ENCODE results near the gene PPP1R1B.
A peak's percentile ranks its signal among the peaks of the same experiment; 100 is the strongest.

Gene PPP1R1B

DNA sequence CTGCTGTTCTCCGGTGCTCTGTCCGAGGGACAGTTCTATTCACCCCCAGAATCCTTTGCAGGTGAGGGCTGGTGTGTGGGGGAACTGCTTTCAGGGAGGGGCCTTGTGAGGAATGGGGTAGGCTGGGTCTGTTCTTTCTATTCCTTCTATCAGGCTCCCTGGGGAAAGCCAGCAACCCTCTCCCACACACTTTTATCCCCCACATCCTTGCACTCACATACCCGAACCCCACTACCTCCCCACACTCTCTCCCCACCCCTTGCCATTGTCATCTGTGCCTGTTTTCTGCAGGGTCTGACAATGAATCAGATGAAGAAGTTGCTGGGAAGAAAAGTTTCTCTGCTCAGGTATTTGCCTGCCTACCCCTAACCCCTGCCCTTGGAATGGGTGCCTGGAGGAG lies 32.0 kb downstream of the PPP1R1B start:
- DNase-seq: no peak

DNA sequence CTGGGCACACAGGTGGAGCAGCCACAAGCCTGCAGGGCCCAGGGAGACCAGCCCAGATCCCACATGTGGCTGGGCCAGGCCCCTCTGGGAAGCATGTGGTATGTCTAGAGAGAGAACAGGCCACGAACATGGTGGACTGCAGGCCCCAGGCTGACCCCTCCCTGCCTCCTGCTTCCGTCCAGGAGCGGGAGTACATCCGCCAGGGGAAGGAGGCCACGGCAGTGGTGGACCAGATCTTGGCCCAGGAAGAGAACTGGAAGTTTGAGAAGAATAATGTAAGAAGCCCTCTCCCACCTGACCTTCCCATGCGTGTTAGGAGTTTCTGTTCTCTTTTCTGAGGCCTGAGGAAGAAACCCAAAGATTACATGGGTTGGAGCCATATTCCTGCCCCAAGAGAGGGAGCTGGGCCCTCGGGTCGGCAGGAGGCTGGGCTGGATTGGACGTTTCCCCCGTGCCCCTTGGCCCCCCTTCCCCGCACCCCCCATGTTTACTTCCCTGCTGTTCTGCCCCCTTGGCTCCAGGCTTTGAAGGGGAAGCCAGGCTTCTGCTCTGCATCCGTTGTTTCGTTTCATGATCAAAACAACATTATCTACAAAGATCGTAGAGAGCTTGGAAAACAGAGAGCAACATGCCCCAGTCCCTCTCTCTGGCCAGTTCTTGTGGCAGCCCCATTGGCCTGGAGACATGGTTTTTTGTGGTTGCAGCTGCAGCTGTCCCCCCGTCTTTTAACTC lies 32.7 kb downstream of the PPP1R1B start:
- DNase-seq: no peak

DNA sequence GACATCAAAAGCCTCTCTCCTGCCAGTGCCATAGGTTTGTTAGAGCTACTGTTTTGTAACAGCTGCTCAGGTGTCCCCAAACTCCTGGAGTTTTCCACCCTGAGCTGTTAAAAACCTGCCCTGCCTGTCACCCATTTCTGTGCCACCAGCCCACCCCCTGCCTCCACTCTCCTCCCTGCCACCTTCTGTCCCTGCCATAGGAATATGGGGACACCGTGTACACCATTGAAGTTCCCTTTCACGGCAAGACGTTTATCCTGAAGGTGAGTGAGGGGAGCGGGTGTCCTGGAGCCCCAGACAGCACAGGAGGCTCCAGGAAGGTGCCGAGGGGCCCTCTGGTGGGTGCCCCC lies 33.2 kb downstream of the PPP1R1B start:
- no peak for DNase-seq

DNA sequence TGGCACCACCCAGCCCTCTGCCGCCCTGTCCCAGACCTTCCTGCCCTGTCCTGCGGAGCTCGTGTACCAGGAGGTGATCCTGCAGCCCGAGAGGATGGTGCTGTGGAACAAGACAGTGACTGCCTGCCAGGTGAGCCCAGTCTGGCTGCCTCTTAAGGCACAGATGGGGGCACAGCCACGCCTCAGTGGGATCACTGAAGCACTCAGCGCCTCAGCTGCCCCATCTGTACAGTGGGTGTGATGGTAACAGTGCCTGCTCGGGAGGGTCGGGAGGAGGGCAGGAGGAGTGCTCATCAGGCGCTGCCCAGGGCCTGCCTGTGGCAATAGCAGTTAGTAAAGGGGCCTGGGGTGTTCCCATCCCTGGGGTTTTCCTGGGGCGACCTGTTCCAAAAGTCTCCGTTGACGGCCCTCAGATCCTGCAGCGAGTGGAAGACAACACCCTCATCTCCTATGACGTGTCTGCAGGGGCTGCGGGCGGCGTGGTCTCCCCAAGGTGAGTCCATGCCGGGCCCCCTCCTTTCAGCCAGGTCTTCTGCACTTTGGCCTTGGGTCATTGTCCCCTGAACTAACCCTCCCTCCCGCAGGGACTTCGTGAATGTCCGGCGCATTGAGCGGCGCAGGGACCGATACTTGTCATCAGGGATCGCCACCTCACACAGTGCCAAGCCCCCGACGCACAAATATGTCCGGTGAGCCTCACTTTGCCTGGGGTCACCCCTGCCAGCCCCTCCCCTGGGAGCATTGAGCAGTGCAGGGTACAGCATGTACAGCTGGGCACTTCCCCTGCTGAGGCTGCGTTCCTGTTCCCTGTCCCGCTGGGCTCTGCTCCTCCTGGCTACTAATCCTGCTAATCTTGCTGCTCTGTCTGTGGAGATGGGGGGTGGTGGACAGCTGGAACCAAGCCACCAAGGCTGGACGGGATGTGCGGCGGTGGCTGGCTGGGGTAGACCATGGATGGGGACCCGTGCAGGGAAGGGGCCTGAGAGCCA lies 33.9 kb downstream of the PPP1R1B start:
- DNase-seq: no peak

DNA sequence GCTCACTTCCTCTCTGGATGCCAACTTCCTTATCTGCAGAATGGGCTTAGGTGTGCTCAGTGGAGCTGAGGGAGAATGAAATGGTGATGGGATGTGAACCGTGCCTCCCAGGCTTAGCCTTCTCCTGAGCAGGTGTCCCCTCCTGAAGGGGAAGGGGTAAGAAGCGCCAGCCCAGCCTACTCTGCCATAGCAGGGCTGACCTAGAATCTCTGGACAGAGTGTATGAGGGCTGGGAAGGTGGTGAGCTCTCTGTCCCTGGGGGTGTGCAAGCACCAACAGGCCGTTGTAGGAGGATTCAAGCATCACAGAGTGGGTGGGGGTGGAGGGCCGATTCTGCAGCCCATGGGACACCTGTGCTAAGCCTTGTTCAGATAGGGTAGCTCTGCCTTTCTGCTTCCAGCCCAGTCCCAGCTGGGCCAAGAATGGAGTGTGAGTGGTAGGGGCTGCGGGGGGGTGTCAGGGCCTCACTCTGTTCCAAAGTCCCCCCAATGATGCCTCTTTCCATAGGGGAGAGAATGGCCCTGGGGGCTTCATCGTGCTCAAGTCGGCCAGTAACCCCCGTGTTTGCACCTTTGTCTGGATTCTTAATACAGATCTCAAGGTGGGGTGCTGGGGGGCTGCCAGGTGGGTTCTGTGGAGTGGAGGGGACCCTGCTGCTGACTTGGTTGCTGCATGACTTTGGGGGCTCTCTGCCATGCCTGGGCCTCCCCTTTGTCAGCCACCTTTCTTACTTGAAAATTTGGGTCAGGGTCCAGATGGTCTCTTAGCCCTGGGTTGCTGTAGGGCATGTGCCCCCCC lies 35.2 kb downstream of the PPP1R1B start:
- no peak for DNase-seq

DNA sequence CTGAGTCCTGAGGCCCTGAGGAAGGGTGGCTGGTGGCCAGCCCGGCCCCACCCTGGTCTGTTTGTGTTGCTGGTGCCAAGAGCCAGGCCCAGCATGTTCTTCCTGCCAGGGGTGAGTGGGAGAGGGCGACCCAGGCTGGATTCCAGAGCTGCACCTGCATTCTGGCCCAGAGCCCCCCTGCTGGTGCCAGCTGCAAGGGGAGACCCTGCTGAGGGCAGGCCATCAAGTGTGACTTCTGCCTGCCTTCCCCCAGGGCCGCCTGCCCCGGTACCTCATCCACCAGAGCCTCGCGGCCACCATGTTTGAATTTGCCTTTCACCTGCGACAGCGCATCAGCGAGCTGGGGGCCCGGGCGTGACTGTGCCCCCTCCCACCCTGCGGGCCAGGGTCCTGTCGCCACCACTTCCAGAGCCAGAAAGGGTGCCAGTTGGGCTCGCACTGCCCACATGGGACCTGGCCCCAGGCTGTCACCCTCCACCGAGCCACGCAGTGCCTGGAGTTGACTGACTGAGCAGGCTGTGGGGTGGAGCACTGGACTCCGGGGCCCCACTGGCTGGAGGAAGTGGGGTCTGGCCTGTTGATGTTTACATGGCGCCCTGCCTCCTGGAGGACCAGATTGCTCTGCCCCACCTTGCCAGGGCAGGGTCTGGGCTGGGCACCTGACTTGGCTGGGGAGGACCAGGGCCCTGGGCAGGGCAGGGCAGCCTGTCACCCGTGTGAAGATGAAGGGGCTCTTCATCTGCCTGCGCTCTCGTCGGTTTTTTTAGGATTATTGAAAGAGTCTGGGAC lies 36.0 kb downstream of the PPP1R1B start:
- DNase-seq: no peak

DNA sequence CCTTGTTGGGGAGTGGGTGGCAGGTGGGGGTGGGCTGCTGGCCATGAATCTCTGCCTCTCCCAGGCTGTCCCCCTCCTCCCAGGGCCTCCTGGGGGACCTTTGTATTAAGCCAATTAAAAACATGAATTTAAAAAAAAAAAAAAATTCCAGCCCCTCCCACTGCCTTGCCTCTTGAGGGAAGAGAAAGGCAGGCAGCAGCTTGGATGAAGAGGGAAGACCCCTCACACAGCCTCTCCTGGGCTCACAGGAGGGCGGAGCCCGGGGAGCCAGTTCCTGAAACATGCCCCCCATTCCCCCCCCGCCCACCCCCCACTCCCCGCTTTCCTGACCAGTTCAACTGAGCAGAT lies 36.6 kb downstream of the PPP1R1B start:
- no peak for DNase-seq

DNA sequence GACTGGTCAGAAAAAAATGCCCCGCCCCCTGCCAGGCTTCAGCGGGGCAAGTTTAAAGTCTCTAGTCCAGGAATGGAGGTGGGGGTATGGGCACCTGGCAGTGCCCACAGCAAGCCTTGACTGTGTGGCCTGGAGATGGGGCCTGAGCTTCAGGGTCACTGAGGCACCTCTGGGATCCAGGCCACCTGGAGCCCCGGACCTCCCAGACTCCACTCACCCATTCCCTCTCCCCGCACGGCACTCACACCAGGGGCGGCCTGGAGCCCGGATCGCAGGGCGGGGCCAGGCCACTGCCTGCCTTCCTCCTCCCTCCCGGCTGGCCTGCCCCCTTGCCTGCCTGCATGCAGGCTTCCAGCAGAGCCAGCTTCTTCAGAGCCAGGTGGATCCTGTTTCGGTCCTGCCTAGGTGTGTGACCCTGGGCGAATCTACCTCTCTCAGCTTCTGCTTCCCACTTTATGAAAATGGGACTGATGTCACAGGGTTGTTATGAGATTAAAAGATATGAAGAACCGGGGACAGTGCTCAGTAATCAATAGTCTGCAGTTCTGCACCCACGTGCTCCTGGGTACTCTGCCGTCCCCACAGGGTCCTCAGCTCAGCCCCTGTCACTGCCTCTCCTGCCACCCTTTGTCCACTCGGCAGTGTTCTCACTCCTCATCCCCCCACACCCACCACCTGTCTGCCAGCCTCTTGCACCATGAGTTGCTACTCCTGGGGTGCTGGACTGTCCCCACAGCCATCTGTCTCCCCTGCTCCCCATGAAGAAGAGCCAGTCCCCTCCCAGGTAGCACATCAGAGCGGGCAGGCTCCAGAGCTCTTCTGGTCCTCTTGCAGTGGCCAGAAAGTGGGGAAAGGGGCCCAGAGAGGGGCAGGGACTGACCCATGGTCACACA lies 37.2 kb downstream of the PPP1R1B start:
- DNase-seq: no peak

DNA sequence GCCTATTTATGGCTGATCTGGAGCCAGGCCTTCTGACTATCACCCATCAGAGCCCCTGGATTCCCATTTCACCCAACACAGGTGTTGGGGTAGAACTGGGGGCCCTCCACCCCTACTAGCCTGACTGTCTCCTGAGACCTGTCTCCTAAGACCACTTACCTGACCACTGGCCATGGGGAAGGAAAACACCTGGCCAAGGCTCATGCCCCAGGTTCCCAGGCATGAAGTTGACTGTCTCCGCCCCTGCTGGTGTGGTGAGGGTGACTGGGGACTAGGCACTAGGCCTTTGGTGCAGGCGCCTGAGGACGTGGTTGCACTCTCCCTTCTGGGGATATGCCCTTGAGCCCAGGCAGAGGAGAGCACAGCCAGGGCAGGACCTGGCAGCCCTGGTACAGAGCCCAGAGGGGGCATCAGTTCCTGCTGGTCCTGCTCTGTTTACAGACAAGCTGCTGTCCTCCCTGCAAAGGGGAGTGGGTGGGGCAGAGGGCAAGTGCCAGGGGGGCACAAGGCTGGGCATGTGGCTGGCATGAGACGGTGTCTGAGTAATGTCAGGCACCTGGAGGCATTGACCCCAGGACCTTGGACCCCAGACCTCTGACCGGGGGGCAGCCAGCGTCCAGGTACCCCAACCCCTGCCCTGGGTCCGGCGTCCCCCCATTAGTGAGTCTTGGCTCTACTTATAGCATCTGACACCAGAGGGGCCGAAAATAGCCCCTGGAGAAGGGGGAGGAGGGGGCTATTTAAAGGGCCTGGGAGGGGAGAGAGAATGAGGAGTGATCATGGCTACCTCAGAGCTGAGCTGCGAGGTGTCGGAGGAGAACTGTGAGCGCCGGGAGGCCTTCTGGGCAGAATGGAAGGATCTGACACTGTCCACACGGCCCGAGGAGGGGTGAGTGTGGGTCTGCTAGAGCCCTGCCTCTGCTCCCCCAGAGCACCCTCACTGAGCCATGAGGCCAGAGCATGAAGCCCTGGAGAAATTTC lies 38.1 kb downstream of the PPP1R1B start, which contains the start of gene TCAP:
Gene TCAP, plus strand, starts transcription at position 769 of the 981 bp plus-strand sequence. Its CDS starts 11 bp downstream, at position 780.
- no peak for DNase-seq

DNA sequence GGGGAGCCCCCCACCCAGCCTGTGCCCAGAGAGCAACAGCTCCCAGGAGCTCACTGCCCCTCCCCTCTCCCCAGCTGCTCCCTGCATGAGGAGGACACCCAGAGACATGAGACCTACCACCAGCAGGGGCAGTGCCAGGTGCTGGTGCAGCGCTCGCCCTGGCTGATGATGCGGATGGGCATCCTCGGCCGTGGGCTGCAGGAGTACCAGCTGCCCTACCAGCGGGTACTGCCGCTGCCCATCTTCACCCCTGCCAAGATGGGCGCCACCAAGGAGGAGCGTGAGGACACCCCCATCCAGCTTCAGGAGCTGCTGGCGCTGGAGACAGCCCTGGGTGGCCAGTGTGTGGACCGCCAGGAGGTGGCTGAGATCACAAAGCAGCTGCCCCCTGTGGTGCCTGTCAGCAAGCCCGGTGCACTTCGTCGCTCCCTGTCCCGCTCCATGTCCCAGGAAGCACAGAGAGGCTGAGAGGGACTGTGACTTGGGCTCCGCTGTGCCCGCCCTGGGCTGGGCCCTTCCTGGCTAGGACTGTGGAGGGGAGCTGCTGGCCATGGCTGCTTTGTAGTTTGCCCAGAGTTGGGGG lies 39.0 kb downstream of the PPP1R1B start:
- no peak for DNase-seq

DNA sequence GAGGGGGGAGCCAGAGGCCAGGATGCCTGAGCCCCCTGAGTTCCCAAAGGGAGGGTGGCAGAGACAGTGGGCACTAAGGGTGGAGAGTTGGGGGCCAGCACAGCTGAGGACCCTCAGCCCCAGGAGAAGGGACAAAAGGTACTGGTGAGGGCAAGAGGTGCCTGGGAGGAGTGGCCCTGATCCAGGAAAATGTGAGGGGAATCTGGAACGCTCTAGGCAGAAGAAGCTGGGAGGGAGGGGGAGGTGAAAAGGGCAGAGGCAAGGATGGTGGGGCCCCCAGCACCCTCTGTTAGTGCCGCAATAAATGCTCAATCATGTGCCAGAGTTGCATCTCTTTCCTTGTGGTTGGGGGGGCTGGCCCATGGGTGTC lies 39.5 kb downstream of the PPP1R1B start:
- no peak for DNase-seq

DNA sequence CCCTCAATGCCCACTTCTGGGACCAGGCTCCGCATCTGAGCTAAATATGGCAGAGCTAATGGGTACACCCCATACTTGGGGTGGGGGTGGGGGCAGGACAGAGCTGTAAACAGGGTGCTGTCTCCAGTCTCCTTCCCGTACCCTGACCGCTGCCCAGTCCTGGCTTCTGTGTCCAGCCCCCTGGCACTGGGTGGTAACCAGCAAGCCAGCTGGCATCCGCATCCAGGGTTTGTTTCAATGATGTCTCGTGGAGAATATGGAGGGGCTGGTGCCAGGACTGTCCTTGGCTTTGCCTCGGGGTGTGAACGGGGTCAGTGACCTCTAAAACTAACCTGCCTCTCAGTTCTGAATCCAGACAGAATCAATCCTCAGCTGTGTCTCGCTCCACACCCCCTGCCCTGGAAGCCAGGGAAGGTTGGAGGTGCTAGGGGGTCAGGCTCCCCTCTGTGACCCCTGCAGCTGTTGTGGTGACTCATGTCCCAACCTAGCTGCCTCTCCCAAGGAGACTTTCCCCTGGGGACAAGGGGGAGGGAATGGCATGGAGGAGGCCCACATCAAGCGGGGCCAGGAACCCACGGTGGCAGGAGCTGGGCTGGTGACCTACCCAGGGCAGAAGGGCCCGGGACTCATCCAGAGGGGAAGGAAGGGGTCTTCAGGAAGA lies 40.0 kb downstream of the PPP1R1B start:
- DNase-seq: no peak

DNA sequence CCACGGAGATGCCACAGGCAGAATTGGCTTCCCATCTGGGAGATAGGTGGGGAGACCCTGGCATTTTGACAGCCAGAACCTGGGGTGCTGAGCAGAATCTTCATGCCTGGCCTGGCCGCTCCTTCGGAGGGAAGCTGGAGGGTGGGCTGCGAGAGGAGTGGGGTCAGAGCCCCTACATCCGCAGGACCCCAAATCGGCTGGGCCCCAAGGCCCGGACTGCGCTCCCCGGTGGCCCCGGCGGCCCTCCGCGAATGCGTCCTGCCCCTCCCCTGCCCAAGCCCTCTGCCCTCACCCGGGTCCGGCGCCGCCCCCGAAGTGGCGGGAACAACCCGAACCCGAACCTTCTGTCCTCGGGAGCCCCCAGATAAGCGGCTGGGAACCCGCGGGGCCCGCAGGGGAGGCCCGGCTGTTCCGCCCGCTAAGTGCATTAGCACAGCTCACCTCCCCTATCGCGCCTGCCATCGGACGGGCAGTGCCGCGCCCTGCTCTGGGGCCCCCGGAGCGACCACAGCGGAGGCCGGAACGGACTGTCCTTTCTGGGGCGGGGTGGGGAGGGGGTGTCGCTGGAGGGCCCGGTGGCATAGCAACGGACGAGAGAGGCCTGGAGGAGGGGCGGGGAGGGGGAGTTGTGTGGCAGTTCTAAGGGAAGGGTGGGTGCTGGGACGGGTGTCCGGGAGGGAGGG lies 40.7 kb downstream of the PPP1R1B start:
- no peak for DNase-seq

DNA sequence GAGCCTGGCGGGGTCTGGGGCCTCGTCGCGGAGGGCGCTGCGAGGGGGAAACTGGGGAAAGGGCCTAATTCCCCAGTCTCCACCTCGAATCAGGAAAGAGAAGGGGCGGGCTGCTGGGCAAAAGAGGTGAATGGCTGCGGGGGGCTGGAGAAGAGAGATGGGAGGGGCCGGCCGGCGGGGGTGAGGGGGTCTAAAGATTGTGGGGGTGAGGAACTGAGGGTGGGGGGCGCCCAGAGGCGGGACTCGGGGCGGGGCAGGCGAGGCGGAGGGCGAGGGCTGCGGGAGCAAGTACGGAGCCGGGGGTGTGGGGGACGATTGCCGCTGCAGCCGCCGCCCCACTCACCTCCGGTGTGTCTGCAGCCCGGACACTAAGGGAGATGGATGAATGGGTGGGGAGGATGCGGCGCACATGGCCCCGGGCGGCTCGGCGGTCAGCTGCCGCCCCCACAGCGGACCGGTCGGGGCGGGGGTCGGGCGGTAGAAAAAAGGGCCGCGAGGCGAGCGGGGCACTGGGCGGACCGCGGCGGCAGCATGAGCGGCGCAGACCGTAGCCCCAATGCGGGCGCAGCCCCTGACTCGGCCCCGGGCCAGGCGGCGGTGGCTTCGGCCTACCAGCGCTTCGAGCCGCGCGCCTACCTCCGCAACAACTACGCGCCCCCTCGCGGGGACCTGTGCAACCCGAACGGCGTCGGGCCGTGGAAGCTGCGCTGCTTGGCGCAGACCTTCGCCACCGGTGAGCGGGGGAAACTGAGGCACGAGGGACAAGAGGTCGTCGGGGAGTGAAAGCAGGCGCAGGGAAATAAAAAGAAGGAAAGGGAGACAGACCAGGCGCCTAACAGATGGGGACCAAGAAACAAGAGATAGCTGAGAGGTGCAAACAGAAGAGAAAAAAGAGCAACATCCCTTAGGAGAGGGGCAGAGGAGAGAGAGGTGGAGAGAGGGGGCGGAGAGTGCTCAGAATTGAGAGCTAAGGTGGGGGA lies 41.5 kb downstream of the PPP1R1B start, which contains the start of gene PNMT:
Gene PNMT, plus strand, starts transcription at position 509 of the 980 bp plus-strand sequence. Its CDS starts 23 bp downstream, at position 532.
- DNase-seq: peak; percentile 80

DNA sequence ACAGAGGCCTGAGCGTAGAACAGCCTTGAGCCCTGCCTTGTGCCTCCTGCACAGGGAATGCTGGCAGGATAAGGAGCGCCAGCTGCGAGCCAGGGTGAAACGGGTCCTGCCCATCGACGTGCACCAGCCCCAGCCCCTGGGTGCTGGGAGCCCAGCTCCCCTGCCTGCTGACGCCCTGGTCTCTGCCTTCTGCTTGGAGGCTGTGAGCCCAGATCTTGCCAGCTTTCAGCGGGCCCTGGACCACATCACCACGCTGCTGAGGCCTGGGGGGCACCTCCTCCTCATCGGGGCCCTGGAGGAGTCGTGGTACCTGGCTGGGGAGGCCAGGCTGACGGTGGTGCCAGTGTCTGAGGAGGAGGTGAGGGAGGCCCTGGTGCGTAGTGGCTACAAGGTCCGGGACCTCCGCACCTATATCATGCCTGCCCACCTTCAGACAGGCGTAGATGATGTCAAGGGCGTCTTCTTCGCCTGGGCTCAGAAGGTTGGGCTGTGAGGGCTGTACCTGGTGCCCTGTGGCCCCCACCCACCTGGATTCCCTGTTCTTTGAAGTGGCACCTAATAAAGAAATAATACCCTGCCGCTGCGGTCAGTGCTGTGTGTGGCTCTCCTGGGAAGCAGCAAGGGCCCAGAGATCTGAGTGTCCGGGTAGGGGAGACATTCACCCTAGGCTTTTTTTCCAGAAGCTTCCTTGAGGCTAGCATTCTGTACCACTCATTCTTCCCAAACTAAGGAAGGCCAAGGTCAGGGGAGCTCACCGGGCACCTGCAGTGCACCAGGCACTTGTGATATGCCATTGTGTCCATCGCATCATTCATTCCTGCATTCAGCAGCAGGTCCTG lies 43.4 kb downstream of the PPP1R1B start:
- DNase-seq: no peak

DNA sequence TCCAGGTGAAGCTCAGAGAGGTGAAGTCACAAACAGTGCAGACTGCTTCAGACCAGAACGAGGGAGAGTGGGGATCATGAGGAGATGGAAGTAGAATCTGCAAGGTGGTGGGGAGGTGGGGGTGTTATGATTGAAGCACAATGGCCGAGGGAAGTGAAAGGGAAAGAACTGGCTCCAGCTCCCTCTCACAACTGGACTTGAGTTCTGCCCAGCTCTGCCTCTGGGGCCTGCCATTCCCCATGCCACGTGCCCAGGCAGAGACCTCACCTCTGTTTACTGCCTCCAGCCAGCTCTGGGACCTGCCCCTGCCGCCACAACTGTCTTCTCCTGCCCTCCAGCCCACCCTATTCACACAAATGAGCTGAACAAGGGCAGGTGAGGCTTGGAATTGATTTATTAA lies 44.0 kb downstream of the PPP1R1B start:
- DNase-seq: no peak
